HEK293 (cell line): Measurements from ENCODE around the gene SPACA6.

Source experiments
- PRDM2 ChIP-seq: fragments of 450-650 bp; formaldehyde crosslinking; IDR thresholded peaks from 2 replicates; pipeline ENCODE4 v1.5.1; 2016; ENCODE audit warnings: missing biosample characterization, missing genetic modification characterization, borderline replicate concordance
- SALL2 ChIP-seq: fragments of 450-650 bp; formaldehyde crosslinking; IDR thresholded peaks from 2 replicates; pipeline ENCODE4 v1.5.0; 2017; ENCODE audit warnings: missing biosample characterization, mild to moderate bottlenecking, missing genetic modification characterization, borderline replicate concordance
- TCF7L2 ChIP-seq: IDR thresholded peaks from 2 replicates; pipeline ENCODE4 v1.6.1; 2011; ENCODE audit warnings: low read depth, mild to moderate bottlenecking, inconsistent platforms, low read length, moderate library complexity, borderline replicate concordance
- YY1 ChIP-seq: fragments of 450-650 bp; formaldehyde crosslinking; IDR thresholded peaks from 2 replicates; pipeline ENCODE4 v1.5.1; 2018; ENCODE audit warnings: missing biosample characterization, missing genetic modification characterization
- ZBTB17 ChIP-seq: fragments of 450-650 bp; formaldehyde crosslinking; IDR thresholded peaks from 2 replicates; pipeline ENCODE4 v1.5.1; 2016; ENCODE audit warnings: missing biosample characterization, missing genetic modification characterization
- ZIC2 ChIP-seq: fragments of 450-650 bp; formaldehyde crosslinking; IDR thresholded peaks from 2 replicates; pipeline ENCODE4 v1.5.1; 2016; ENCODE audit warnings: missing biosample characterization, missing genetic modification characterization
- ZNF10 ChIP-seq: fragments of 450-650 bp; formaldehyde crosslinking; IDR thresholded peaks from 2 replicates; pipeline ENCODE4 v1.5.1; 2017; ENCODE audit warnings: missing biosample characterization, missing genetic modification characterization
- ZNF132 ChIP-seq: fragments of 450-650 bp; formaldehyde crosslinking; IDR thresholded peaks from 2 replicates; pipeline ENCODE4 v1.5.1; 2017; ENCODE audit warnings: missing biosample characterization, missing genetic modification characterization, borderline replicate concordance
- ZNF169 ChIP-seq: fragments of 450-650 bp; formaldehyde crosslinking; IDR thresholded peaks from 2 replicates; pipeline ENCODE4 v1.5.1; 2016; ENCODE audit warnings: missing biosample characterization, missing genetic modification characterization
- ZNF248 ChIP-seq: fragments of 450-650 bp; formaldehyde crosslinking; IDR thresholded peaks from 2 replicates; pipeline ENCODE4 v1.5.1; 2017; ENCODE audit warnings: missing biosample characterization, missing genetic modification characterization
- ZNF274 ChIP-seq, 2 experiments: fragments of 200-500 bp in 1 of 2; fragments of 450-650 bp in 1 of 2; sonication (Bioruptor generic) in 1 of 2; formaldehyde crosslinking in 1 of 2; IDR thresholded peaks; 2 replicates each; pipeline versions ENCODE4 v1.5.1 to v1.6.1; 2014 to 2016; ENCODE audit warnings: borderline replicate concordance in 1 of 2, inconsistent platforms in 1 of 2, low read length in 1 of 2, missing biosample characterization in 1 of 2, missing genetic modification characterization in 1 of 2
- ZNF302 ChIP-seq: fragments of 450-650 bp; formaldehyde crosslinking; IDR thresholded peaks from 2 replicates; pipeline ENCODE4 v1.5.1; 2016; ENCODE audit warnings: missing biosample characterization, missing genetic modification characterization, low read depth
- ZNF324 ChIP-seq: fragments of 450-650 bp; formaldehyde crosslinking; IDR thresholded peaks from 2 replicates; pipeline ENCODE4 v1.5.1; 2016; ENCODE audit warnings: missing biosample characterization, missing genetic modification characterization
- ZNF341 ChIP-seq: fragments of 450-650 bp; formaldehyde crosslinking; IDR thresholded peaks from 2 replicates; pipeline ENCODE4; 2016; ENCODE audit warnings: low read depth, missing biosample characterization, missing genetic modification characterization
- ZNF473 ChIP-seq: fragments of 450-650 bp; formaldehyde crosslinking; IDR thresholded peaks from 2 replicates; pipeline ENCODE4 v1.5.1; 2017; ENCODE audit warnings: missing biosample characterization, missing genetic modification characterization
- ZNF514 ChIP-seq: fragments of 450-650 bp; formaldehyde crosslinking; IDR thresholded peaks from 2 replicates; pipeline ENCODE4 v1.5.1; 2016; ENCODE audit warnings: missing biosample characterization, missing genetic modification characterization
- ZNF544 ChIP-seq: fragments of 450-650 bp; formaldehyde crosslinking; IDR thresholded peaks from 2 replicates; pipeline ENCODE4 v1.5.0; 2017; ENCODE audit warnings: missing biosample characterization, missing genetic modification characterization
- ZNF600 ChIP-seq: fragments of 450-650 bp; formaldehyde crosslinking; IDR thresholded peaks from 2 replicates; pipeline ENCODE4 v1.5.1; 2016; ENCODE audit warnings: missing biosample characterization, missing genetic modification characterization
- ZNF660 ChIP-seq: fragments of 450-650 bp; IDR thresholded peaks from 2 replicates; pipeline ENCODE4 v1.5.1; 2018; ENCODE audit warnings: missing biosample characterization, mild to moderate bottlenecking, missing genetic modification characterization
- ZNF707 ChIP-seq: fragments of 450-650 bp; formaldehyde crosslinking; IDR thresholded peaks from 2 replicates; pipeline ENCODE4 v1.5.1; 2016; ENCODE audit warnings: missing biosample characterization, missing genetic modification characterization
- ZNF768 ChIP-seq: fragments of 450-650 bp; formaldehyde crosslinking; IDR thresholded peaks from 2 replicates; pipeline ENCODE4 v1.5.1; 2018; ENCODE audit warnings: missing biosample characterization, mild to moderate bottlenecking, missing genetic modification characterization
- TF ChIP-seq, protein P1 (sequence below): IDR thresholded peaks from 2 replicates; pipeline ENCODE4 v1.6.1; 2011; ENCODE audit warnings: mild to moderate bottlenecking, low read depth, low read length, borderline replicate concordance
- TF ChIP-seq, protein P2 (sequence below): fragments of 450-650 bp; formaldehyde crosslinking; IDR thresholded peaks from 2 replicates; pipeline ENCODE4 v1.5.1; 2016; ENCODE audit warnings: missing biosample characterization, missing genetic modification characterization, borderline replicate concordance
- TF ChIP-seq, protein P3 (sequence below): fragments of 450-650 bp; formaldehyde crosslinking; IDR thresholded peaks from 2 replicates; pipeline ENCODE4 v1.5.1; 2016; ENCODE audit warnings: missing biosample characterization, missing genetic modification characterization

The SPACA6 gene

DNA sequence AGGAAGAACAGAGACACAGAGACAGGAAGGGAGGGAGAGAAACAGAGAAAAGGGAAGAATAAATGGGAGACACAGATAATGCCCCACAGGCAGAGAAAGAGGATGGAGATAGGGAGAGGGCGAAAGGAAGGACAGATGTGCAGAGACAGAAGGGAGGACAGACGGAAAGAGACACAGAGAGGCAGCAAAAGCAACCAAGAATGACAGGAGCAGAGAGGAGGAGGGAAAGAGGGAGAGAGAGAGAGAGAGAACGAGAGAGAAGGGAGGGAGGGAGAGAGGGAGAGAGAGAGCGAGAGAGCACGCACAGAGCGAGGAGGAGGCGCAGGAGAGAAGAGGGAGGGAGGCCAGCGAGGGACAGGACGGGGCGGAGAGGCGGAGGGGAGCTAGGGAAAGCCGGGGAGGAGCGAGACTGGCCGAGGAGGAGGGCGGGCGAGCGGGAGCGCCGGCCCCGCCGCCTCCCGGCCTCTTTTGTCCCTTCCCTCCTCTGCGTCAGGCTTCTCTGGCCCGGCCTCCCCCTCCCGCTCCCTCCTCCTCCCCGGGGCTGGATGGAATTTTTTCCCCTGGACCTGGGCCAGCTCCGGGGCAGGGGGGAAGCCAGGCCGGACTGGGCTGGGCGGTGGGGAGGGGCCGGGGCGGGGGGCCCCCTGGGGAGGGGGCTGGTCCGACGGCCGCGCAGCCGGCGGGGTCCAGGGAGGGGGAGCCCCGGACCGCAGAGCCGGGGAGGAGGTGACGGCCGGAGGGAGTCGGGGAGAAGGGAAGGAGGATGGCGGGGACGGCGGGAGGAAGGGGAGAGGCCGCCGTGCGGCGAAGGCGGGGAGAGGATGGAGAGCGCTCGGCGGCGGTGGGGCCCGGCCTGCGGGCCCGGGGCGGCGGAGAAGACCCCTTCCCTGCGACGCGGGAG, 4.2 kb upstream of the SPACA6 start (continued):
- TF ChIP-seq, protein P1, sequence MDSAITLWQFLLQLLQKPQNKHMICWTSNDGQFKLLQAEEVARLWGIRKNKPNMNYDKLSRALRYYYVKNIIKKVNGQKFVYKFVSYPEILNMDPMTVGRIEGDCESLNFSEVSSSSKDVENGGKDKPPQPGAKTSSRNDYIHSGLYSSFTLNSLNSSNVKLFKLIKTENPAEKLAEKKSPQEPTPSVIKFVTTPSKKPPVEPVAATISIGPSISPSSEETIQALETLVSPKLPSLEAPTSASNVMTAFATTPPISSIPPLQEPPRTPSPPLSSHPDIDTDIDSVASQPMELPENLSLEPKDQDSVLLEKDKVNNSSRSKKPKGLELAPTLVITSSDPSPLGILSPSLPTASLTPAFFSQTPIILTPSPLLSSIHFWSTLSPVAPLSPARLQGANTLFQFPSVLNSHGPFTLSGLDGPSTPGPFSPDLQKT: no peak
- TF ChIP-seq SALL2 (tag by site-specific recombination): peak; percentile 80; the same call in 1 of the 2 replicates
- peak; percentile 59 for TF ChIP-seq ZNF600 (tag by site-specific recombination)
- TF ChIP-seq ZNF707 (tag by site-specific recombination): no peak
- no peak for TF ChIP-seq ZNF248 (tag by site-specific recombination)
- TF ChIP-seq ZNF514 (tag by site-specific recombination): no peak; the same call in 1 of the 2 replicates
- peak; percentile 71; the same call in 1 of the 2 replicates for TF ChIP-seq ZNF660 (tag by site-specific recombination)
- TF ChIP-seq ZBTB17: peak; percentile 96
- TF ChIP-seq ZNF324 (tag by site-specific recombination): 0 out of 2 replicates have a peak, but pooled peaks have one; percentile 70
- TF ChIP-seq ZNF10 (tag by site-specific recombination): no peak; the same call in 1 of the 2 replicates
- no peak for TF ChIP-seq PRDM2 (tag by site-specific recombination)
- TF ChIP-seq ZNF274 (IDR thresholded peaks at IDR 0.05; ENCODE audit: low read length): no peak
- TF ChIP-seq ZNF274 (tag by site-specific recombination; IDR thresholded peaks at IDR 0.05; ENCODE audit: borderline replicate concordance): no peak; the same call in 1 of the 2 replicates
- TF ChIP-seq ZNF132 (tag by site-specific recombination): no peak
- TF ChIP-seq ZNF473 (tag by site-specific recombination): no peak
- peak; percentile 41; the same call in 1 of the 2 replicates for TF ChIP-seq ZNF768 (tag by site-specific recombination)
- peak; percentile 95 for TF ChIP-seq ZNF341
- TF ChIP-seq, protein P2, sequence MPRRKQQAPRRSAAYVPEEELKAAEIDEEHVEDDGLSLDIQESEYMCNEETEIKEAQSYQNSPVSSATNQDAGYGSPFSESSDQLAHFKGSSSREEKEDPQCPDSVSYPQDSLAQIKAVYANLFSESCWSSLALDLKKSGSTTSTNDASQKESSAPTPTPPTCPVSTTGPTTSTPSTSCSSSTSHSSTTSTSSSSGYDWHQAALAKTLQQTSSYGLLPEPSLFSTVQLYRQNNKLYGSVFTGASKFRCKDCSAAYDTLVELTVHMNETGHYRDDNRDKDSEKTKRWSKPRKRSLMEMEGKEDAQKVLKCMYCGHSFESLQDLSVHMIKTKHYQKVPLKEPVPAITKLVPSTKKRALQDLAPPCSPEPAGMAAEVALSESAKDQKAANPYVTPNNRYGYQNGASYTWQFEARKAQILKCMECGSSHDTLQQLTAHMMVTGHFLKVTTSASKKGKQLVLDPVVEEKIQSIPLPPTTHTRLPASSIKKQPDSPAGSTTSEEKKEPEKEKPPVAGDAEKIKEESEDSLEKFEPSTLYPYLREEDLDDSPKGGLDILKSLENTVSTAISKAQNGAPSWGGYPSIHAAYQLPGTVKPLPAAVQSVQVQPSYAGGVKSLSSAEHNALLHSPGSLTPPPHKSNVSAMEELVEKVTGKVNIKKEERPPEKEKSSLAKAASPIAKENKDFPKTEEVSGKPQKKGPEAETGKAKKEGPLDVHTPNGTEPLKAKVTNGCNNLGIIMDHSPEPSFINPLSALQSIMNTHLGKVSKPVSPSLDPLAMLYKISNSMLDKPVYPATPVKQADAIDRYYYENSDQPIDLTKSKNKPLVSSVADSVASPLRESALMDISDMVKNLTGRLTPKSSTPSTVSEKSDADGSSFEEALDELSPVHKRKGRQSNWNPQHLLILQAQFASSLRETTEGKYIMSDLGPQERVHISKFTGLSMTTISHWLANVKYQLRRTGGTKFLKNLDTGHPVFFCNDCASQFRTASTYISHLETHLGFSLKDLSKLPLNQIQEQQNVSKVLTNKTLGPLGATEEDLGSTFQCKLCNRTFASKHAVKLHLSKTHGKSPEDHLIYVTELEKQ: no peak
- TF ChIP-seq YY1 (tag by site-specific recombination): no peak; the same call in 1 of the 2 replicates
- 0 out of 2 replicates have a peak, but pooled peaks have one; percentile 71 for TF ChIP-seq ZNF302
- TF ChIP-seq ZIC2 (tag by site-specific recombination): peak; percentile 54; the same call in 1 of the 2 replicates
- TF ChIP-seq, protein P3, sequence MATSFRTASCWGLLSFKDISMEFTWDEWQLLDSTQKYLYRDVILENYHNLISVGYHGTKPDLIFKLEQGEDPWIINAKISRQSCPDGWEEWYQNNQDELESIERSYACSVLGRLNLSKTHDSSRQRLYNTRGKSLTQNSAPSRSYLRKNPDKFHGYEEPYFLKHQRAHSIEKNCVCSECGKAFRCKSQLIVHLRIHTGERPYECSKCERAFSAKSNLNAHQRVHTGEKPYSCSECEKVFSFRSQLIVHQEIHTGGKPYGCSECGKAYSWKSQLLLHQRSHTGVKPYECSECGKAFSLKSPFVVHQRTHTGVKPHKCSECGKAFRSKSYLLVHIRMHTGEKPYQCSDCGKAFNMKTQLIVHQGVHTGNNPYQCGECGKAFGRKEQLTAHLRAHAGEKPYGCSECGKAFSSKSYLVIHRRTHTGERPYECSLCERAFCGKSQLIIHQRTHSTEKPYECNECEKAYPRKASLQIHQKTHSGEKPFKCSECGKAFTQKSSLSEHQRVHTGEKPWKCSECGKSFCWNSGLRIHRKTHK (tag by site-specific recombination): no peak
- TF ChIP-seq ZNF169 (tag by site-specific recombination): peak; percentile 99
- peak; percentile 79; the same call in 1 of the 2 replicates for TF ChIP-seq ZNF544 (tag by site-specific recombination)
- no peak for TF ChIP-seq TCF7L2
